KBM-7 (cell line): ENCODE data around the gene MYO1B.

Experiments used
- DNase-seq: peaks from one replicate; pipeline ENCODE4 v3.0.0-alpha.2; 2015
- in situ Hi-C: fragments of 300-500 bp; cut with MboI; formaldehyde crosslinking; loops from 2 replicates; pipeline ENCODE4 v1.14.3; 2020; ENCODE audit warnings: low sequenced_read_pairs, low pct_unique_long_range_greater_than_20kb, mixed read lengths

Gene MYO1B

GRCh38 chr2:191343796-191344338, 98.7 kb downstream of the MYO1B start:
- no peak for DNase-seq

DNA sequence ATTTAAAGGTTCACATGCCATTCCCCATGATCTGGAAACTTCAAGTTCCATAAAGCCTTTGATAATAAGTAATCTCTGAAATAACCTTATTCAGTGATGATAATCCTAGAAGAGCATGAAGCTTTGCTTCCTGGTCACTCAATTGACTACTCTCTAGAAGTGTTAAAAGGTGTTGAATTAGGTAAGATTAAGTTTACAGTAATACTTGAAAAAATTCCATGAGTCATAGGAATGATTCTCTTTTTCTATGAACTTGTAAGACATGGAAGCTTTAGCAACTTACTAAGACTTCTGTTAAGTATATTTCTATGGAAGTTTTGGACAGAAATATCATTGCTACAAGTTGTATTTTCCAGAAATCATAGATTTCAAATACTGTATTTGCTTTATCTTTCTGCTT, 100.6 kb downstream of the MYO1B start:
- in situ Hi-C loops = no loop called here
- no peak for DNase-seq

More at GRCh38 chr2:191343796-191344338, 98.7 kb downstream of the MYO1B start:
- in situ Hi-C loops = no loop called here

DNA sequence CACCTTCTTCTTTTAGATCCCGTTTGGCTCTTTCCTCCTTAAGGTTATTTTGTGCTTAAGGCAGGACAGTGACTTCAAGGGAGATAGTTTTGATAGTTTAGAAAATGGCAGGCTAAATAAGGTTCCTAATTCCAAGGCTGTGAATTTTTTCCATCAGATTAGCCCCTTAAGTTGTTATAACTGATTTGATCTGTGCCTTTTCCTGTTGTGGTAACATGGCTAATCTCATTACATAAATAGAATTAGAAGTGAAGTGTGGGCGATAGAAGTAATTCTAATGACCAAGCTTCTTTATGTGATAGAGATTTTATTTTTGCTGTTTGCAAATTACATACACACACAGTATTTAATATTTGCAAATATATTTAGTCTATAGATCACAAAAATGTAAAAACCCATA, 102.0 kb downstream of the MYO1B start:
- DNase-seq = no peak
- in situ Hi-C loops = no loop called here

DNA sequence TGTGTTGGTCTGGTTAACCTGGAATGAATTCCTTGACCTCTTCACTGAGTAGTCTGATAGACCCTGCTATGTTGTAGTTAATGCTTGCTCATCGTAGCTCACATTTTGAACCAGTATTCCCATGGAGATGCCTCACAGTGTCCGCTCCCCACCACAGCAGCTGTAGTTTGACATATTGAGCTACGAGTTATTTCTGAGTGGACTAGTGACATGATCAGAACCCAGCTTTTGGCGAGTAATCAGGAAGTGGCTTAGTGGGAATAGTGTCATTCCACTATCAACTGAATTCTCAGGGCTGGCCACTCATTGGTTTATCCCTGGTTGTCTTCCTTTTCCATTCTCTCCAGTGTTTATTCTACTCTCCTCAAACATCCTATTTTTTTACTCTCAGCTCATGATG, 102.7 kb downstream of the MYO1B start:
- no peak for DNase-seq
- in situ Hi-C loops = no loop called here

DNA sequence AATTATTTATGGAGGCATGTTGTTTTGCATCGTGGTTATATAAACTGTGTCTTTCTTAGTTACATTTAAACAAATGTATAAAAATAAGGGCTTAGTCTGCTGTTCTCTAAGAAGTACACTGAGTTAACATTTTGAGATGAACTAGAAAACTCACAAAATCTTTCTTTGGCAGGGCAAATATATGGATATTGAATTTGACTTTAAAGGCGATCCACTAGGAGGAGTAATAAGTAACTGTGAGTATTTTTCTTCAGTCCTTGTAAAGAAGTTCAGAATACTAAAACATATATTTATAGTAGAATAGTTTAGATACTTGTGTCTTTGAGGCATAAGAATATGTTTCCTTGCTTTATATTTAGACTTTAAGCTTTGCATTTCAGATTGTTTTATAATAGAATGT, 104.8 kb downstream of the MYO1B start:
- in situ Hi-C loops = no loop called here
- DNase-seq = no peak

DNA sequence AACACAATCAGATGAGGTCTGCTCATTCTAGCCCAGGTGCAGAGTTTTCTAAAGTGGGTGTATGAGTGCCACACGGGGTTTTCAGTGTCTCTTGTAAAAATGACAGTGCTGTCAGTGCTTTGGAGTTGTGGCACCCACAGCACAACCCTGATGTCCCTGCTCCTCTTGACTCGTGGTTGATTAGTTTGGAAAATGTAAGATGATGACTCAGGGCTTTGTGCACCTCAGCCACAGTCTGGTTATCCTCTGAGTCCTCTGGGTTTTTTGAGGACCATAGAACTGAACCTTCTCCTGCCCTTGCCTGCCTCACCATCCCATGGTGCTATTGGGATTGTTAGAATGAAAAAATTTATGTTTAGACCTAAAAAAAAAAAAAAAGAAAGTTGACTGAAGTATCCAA, 105.6 kb downstream of the MYO1B start:
- in situ Hi-C loops = no loop called here

GRCh38 chr2:191351298-191351697, 106.1 kb downstream of the MYO1B start:
- no peak for DNase-seq
- in situ Hi-C loops = no loop called here

More for the DNA sequence above, 105.6 kb downstream of the MYO1B start:
- no peak for DNase-seq

- in situ Hi-C loops = no loop called here
- DNase-seq = no peak
Measured at GRCh38 chr2:191351921-191352320, 106.7 kb downstream of the MYO1B start.

DNA sequence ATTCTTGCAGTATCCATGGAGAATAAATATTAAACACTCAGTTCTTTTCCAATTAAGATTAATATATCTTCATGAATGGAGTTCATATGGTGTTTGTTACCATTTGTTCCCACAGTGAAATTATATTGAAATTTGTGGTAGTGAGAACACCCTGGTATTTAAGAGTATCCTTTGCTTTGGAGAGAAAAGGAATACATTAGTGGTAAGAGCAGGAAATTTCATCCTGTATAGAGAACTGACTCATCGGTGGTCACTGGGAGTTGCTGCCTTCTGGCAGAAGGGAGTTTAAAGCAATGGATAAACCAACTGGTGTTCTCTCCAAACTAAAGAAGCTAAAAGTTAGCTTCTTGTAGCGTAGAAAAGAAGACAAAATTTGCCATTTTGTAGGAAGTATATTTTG, 107.3 kb downstream of the MYO1B start:
- no peak for DNase-seq
- in situ Hi-C loops = no loop called here

DNA sequence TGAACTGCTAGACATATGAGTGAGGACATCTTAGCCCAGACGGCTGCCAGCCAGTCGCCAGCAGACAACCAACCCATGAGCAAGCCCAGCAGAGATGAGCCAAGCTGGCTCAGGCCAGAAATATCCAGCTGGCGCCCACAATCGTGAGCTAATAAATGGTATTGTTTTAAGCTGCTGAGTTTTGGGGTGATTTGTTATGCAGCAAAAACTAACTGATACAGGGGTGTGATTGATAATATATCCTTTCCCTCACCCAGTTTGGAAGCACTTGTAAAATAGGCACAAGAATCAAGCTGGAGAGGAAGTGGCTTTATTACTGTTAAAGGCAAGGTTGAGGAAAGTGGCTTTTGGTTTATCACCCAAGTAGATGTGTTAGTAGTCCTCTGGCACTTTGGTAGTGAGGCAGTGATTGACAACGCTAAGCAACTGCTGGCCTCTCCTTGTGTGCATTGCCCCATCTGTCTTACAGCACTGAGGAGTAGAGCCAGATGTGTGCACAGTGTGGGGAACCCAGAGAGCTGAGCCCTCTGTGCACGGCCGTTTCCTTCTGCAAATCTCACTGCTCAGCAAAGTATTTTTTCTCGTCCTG, 110.1 kb downstream of the MYO1B start:
- in situ Hi-C loops = no loop called here
- no peak for DNase-seq

GRCh38 chr2:191357678-191358077, 112.5 kb downstream of the MYO1B start:
- in situ Hi-C loops = no loop called here
- DNase-seq = no peak

GRCh38 chr2:191358325-191359025, 113.3 kb downstream of the MYO1B start:
- in situ Hi-C loops = no loop called here
- DNase-seq = no peak

- in situ Hi-C loops = no loop called here
- no peak for DNase-seq
Measured at GRCh38 chr2:191359133-191359532, 113.9 kb downstream of the MYO1B start.

- DNase-seq = no peak
- in situ Hi-C loops = no loop called here
Measured at GRCh38 chr2:191360918-191361317, 115.7 kb downstream of the MYO1B start.

GRCh38 chr2:191362841-191363240, 117.6 kb downstream of the MYO1B start:
- no peak for DNase-seq
- in situ Hi-C loops = no loop called here

- peak; percentile 34 for DNase-seq
- in situ Hi-C loops = no loop called here
Measured at GRCh38 chr2:191363267-191363666, 118.1 kb downstream of the MYO1B start.

- DNase-seq = no peak
- in situ Hi-C loops = no loop called here
Measured at GRCh38 chr2:191365089-191365488, 119.9 kb downstream of the MYO1B start.

DNA sequence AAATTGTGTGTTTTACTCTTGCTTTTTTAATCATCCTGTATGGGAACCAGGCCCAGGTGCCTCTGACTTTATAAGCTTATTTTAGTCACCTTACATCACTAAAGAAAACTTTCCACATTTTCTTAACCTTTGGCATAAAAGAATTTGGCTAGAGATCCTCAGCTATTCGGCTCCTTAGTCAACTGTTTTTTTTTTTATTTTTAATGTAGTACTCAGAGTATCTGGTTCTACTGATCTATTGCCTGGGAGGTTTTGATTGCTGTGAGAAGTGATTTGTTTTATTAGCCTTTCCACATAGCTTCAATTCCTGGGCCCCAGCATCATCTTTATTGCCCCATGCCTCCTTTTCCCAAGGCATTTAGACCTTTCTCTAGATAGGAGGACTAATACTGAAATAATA, 121.0 kb downstream of the MYO1B start:
- no peak for DNase-seq
- in situ Hi-C loops = no loop called here

GRCh38 chr2:191369034-191369433, 123.8 kb downstream of the MYO1B start:
- DNase-seq = peak; percentile 23
- in situ Hi-C loops = no loop called here

DNA sequence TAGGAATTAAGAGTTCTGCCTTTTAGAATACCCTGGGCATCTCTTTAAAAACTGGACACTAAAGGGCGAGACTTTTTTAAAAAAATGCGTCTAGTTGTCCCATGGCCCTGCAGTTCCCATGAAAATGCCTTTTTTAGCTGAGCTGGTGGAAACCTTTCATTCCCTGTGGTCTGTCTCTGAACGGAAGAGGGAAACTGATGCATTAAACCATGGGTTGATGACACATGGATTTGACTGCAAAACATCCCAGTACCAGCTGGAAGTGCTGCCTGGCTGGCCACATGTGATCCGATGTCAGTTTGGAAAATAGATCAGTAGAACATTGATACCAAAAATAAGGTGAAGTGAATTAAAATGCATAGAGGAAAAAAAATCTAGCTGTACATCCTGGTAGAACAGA, 129.2 kb downstream of the MYO1B start:
- no peak for DNase-seq
- in situ Hi-C loops = no loop called here

GRCh38 chr2:191374939-191375338, 129.7 kb downstream of the MYO1B start:
- in situ Hi-C loops = no loop called here

More at GRCh38 chr2:191374939-191375338, 129.7 kb downstream of the MYO1B start:
- DNase-seq = no peak
